ENCODE measurements around the gene TRDMT1.

The TRDMT1 gene

DNA sequence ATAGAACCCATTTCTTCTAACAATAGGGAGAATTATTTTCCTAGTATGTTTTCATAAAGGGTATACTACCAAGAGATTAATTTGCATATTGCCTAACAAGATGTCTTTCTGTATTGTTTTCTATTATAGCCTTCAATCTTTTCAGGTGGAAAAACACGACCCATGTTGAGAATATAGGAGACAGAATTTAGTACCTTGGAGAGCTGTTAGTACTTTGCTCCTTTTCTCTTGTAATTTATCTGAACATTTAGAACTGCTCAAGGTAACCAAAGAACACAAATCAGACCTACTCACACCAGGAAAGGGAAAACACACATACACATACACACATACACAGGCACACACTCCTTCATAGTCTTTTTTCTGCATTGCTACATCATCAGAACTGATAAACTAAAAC lies 7.8 kb upstream of the TRDMT1 start:
- no peak for DNase-seq (ENCODE audit: low read depth)

DNA sequence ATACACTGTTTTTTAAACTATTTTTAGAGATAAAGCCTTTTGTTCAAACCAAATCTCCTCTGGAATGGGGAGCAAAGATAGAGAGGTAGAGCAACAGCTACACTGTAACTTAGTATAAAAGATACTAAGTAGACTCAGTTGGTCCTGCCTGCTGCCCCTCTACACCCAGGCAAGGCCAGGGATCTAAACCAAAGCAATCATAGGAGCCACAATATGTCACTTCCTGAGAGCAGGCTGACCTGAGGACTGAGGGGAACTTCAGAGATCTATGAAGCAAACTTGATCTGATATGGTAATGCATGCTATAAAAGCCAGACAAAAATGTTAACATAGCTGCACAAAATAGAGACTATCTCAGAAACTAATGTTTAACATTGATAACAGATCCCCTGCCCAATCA lies 7.0 kb upstream of the TRDMT1 start:
- no peak for DNase-seq (ENCODE audit: low read depth)

DNA sequence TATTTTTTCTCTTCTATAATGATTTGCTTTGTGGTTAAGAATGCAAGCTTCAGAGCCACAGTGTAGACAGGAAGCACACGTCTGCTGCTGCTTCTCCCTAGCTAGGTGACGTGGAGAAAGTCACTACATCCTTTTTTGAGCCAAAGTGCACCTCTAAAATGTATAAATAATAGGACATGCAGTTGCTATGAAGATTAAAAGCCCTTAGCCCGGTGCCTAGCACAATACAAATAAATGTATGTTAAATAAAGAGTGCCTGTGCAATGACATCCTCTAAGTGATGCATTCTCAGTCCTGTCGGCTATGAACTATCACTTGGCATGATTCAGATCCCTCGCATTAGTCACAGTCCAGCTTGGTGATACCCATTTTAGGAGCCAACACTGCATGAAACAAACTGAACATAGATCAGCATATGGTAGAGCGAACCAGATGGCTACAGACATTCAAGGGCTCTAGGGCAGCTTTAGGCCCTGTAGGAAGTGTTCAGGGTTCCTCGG lies 4.8 kb upstream of the TRDMT1 start:
- DNase-seq (ENCODE audit: low read depth): no peak

DNA sequence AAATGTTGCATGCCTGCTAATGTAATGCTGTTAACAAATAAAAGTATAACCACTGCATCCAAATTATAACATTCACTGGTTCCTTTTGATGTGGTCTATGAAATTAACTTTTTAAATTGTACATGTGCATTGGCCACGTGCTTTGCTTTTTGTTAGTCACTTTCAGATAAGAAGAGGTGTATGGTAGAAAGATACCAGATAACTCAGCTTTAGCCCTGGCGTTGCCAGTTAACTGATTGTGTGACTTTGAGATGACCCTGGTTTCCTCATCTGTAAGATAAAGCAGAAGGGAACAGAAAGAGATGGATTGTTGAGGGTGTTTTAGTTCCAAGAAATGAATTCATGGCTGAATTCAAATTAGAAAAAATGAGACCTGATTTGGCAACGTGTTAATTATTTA lies 1.9 kb upstream of the TRDMT1 start:
- DNase-seq (ENCODE audit: low read depth): no peak

DNA sequence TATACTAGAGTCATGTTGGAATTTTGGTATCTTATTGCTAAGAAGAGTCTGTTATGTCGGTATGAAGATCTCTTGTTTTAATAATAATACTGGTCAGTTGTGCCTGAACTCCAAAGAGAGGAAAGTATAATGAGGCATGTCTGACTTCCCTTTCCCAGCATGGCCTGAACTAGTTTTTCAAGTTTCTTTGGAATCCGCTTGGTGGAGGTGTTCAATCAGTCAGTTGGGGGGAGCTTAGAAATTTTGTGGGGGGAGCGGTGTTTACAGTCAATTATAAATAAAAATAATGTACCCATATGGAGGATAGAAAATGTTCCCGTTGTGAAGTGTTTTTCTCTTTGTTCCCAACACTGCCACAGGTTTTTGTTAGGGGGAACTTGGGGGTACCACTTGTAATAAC lies 1.5 kb upstream of the TRDMT1 start:
- DNase-seq (ENCODE audit: low read depth): no peak

DNA sequence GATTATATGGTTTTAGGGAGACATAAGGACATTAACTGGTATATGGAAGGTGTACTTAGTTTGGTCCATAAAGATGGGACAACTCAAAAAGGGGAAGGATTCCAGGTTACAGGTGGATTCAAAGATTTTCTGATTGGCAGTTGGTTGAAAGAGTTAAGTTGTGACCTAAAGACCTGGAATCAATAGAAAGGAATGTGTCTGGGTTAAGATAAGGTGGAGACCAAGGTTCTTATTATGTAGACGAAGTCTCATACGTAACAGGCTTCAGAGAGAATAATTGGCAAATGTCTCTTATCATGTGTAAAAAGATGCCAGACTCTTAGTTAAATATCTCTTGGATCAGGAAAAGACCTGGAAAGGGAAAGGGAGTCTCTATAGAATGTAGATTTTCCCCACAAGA lies 1.0 kb upstream of the TRDMT1 start:
- DNase-seq (ENCODE audit: low read depth): no peak

DNA sequence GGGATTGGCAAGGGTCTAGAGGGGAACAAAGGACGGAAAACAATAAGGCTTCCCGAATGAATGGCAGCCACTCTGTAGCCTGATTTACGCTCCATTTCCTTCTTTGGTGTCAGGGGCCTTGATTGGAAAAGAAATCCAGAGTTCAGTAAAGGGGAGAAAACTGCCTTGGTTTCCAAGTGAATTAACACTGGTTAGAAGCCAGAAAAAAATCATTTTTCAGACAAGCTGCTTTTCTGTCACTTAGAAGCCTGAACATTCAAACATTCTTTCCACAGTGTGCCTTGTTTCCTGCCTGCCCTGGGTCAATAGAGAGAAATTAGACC lies 283 bp upstream of the TRDMT1 start:
- DNase-seq (ENCODE audit: low read depth): no peak

DNA sequence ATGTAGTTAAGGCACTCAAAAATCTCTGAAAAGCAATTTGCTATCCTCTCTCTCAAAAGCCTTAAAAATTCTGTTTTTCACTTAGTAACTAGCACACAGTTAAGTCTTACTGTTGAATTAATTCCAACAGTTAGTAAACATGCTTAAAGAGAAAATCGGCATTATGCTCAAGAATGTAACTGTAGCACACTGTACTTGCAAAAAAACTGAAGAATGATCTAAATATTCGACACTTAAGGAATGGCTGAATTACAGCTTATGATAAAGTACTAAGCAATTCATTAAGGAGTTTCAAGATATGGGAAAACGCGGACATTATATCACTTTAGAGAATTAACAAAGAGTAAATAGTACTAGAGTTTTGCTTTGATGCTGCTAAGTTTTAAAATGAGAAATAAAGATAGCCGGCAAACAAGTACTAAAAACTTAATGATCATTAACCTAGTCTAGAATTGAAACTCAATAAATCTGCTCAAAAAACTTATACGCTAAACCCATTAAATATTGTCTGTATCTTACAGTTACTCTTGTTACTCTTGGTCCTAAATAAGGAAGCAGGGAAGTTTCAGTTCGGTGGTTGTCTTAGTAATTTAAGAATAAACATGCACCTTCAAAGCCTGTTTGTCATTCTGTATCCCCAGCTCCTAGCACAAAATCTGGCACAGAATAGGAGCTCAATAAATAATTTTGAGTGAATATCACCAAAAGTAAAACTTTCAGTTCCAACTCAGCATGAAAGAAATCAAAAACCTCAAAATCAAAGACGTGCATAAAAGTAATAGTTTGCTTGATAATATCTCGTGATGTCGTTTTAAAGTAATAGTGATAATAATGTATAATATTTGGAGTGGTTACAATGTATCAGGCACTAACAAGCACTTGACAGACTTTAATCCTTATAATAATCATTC lies 1.2 kb downstream of the TRDMT1 start:
- no peak for DNase-seq (ENCODE audit: low read depth)

DNA sequence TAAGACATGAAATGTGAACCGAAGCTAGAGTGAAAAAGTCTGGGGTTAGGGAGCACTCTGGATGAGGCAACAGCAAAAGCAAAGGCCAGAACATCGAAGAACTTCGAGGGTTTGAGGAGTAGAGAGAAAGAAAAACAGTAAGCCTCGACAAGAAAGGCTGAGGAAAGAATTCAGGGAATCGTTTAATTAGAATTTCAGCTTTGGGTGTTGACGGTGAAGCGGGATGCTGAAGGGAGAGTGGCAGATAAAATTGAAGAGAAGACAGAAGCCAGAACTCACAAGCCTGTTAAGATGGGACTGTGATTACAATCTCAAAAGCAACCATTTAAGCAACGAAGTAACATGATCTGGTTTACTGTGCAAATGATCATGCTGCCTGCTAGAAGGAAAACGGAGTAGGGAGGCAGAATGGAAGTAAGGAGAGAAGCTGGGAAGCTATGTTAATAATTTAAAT lies 2.1 kb downstream of the TRDMT1 start:
- DNase-seq (ENCODE audit: low read depth): no peak

DNA sequence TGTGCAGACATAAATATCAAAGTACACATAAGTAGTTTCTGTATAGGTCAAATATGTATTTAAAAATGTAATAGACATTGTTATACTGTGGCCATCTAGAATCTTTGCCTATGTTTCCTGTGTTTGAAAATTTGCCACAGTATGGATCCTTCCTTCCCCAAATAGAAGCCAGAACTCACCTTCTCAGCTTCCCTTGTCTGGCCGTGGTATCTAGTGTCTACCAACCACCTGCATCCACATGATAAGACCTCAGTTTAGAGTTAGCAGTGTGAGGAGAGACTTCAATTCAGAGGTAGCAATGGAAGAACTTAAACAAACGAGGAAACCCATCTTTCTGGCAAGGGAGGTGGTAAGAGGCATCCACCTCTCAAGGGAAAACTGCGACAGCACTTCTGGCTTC lies 4.9 kb downstream of the TRDMT1 start:
- DNase-seq (ENCODE audit: low read depth): no peak

DNA sequence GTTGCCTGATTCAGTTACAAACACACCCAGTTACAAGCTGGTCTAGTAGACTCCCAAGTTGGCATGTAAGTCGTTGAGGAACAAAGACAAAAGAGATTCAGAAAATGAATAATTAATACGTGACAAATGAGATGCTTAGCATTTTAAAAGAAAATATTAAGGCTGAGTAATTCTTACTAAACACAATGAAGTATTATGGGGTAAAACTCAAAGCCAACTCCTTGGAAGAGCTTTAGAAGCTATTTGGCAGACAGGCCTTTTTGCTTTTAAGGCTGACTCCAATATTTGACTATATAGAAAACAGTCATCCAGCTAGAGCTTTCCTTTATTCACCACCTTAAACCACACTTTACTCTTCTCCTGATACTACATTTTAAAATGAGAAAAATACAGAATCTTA lies 5.4 kb downstream of the TRDMT1 start:
- no peak for DNase-seq (ENCODE audit: low read depth)

DNA sequence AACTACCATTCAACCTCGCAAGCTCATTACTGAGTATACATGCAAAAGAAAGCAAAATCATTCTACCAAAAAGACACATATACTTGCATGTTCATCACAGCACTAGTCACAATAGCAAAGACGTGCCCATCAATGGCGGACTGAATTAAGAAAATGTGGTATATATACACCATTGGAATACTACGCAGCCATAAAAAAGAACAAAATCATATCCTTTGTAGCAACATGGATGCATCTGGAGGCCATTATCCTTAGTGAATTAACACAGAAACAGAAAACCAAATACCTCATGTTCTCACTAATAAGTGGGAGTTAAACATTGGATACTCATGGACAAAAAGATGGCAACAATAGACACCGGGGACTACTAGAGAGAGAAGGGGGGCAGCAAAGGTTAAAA lies 6.4 kb downstream of the TRDMT1 start:
- DNase-seq (ENCODE audit: low read depth): no peak

DNA sequence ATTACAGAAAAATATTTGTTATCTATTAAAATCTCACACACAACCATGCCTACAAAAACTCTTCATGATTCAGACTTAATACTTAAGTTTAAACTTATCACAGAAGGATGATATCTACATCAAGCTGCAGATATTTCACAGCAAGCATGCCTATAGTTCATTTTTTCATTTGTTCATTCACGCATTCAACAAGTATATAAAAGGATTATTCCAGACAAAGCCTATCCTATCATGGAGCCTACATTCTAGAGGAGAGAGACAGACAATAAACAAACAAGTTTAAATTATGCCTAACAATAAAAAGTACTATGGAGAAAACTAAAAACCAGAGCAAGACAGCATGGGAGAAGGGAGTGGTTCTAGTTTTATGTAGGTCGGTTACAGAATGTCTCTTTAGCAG lies 10.9 kb downstream of the TRDMT1 start:
- DNase-seq (ENCODE audit: low read depth): no peak

DNA sequence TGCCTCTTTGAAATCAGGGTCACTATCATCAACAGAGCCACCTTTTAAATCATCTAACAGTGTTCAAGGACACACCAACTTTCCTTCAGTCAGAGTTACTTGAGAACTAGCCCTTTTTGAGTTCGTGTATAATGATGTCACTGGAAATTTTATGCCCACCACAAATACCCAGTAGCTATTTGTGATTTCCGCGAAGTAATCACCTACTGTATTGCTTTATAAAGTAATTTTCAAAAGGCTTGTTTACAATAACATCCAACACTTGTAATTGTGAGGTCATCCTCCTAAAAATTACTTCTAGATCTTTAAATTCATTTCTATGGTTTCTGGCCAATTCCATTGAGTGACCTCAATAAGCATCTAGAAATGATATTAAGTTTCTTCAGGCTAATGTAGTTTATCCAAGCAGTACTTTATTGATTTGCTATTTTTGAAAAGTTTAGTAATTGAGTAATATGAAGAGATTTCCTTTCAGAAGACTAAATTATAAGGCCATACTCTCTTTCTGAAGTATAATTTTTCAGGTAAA lies 12.8 kb downstream of the TRDMT1 start:
- no peak for DNase-seq (ENCODE audit: low read depth)

DNA sequence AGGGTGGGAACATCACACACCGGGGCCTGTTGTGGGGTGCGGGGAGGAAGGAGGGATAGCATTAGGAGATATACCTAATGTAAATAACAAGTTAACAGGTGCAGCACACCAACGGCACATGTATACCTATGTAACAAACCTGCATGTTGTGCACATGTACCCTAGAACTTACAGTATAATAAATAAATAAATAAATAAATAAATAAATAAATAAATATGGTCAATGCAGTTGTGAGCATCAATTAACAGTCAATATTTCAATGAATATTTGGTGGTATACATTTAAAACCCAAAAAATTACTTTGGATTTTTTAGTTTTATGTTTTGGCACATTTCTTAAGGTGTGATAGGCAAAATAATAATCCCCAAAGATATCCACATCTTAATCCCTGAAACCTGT lies 15.6 kb downstream of the TRDMT1 start:
- DNase-seq (ENCODE audit: low read depth): no peak

DNA sequence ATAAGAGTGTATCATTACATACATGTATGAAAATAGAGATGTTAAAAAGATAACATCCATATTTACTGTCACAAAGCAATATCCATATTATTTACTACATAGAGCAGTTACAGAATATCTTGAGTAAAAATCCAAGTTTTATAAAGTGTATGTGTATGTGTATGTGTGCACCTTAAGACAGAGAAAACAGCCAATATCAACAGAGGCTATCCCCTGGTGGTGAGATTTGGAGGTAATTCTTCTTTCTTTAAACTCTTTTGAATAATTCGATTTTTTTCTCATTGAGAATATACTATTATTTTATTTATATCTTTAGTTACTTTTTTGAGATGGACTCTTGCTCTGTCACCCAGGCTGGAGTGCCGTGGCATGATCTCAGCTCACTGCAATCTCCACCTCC lies 18.4 kb downstream of the TRDMT1 start:
- no peak for DNase-seq (ENCODE audit: low read depth)

DNA sequence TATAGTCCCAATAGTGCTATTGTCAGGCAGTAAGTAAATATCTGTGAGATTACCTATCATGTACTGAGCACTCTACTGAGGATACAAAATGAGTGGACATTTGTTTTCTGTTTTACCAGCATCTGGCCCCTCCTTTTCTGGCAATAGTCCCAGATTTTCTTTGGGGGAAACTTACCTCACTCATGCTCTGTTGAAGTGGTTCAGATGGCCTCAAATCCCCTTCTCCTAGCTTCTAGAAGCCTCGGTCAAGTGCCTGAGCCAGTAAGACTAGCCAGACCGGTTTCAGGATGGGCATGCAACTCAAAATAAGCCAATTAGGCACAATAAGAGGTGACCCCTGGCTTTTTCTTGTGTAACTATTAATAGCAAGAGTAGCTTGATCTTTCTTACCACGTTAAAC lies 19.7 kb downstream of the TRDMT1 start:
- DNase-seq (ENCODE audit: low read depth): no peak

DNA sequence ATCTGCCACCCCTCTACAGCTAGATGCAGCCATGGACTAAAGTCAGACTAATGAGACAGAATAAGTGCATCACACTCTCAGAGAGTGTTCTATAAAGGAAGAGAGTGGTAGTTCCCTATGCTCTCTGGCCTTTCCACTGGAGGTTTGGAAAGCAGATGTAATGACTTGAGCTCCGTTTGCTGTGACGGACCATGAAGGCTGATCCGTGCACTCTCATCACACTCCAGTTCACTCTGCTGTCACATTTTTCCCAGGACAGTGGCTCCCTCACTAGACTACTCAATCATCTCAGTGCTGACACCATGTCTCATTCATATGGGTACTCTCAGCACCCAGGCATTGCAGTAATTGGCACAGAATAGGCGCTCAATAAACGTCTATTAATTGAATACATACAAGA lies 20.4 kb downstream of the TRDMT1 start:
- DNase-seq (ENCODE audit: low read depth): no peak

DNA sequence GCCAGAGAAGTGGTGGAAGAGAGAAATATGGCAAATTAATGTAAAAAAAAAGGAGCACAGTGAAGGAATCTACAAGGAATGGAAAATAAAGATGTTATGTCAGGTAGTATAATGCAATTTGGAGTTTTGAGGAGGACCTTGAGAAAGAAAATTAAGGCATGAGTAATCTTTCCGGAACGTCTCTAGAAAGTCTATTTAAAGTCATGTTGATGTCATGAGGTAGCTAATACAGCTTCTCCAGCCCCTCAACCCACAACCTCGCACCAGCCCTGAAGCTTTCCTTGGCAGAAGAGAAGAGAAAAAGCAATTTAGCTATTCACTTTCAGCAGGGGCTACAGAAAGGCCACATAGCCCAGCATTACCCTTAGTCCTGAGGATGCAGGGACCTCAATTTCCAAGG lies 22.5 kb downstream of the TRDMT1 start:
- DNase-seq (ENCODE audit: low read depth): no peak

DNA sequence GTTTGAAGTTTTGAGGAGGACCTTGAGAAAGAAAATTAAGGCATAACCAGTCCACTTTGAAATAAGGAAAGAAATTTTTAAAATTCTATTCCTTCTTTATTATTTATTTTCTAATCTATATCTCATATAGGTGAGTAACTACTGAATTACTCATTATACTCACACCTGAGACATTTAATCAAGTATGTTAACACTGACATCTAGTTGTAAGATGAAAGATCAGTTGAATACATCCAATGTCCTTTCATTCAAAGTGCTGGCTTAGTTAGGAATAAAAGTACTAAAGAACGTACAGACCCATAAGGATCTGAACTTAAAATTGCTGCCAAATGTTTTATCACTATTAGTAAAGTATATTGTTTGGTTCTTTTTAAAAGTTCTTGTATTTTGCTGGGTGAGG lies 23.5 kb downstream of the TRDMT1 start:
- no peak for DNase-seq (ENCODE audit: low read depth)

DNA sequence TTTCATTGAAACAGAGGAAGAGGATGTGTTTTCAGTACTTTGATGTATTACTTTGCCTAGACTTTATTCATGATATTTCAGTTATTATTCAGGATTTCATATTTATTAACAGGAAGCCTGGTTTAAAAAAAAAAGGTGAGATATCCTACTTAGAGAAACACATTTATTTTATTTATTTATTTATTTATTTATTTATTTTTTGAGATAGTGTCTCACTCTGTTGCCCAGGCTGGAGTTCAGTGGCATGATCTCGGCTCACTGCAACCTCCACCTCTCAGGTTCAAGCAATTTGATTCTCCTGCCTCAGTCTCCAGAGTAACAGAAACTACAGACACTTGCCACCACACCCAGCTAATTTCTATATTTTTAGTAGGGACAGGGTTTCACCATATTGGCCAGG lies 24.5 kb downstream of the TRDMT1 start:
- DNase-seq (ENCODE audit: low read depth): no peak

DNA sequence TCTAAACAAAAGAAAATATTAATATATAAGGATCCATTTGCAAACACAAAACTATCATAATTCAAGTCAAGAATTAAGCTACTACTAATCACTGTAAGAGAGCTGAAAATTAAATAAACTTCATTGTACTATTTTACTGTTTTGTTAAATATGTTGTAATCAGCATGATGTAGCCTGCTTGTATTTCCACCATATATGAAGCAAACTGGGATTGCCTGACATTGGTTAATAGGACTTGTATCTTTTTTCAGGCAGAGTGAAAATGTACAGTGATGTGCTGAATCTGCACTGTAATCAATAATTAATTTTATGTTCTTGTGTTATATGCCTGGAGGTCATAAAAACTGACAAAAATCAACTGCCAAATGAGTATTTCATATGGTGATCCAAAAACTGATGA lies 25.4 kb downstream of the TRDMT1 start:
- DNase-seq (ENCODE audit: low read depth): no peak

DNA sequence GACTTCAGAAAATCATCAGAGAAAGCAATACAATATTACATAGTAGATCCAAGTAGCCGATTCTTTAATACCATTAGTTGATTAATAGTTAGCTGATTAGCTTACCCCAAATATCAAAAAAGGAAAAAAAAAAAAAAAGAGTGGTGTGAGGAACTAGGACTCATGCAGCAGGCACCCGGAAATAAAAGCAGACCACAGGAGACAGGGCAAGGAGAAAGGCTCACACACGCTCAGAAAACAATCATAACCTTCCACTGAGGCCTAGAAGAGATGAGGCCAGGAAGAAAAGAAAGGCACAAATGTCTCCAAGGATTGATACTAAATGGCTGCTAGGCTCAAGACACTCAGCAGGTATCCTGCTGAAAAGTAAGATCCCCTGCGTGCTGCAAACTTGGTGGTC lies 25.9 kb downstream of the TRDMT1 start:
- DNase-seq (ENCODE audit: low read depth): no peak

DNA sequence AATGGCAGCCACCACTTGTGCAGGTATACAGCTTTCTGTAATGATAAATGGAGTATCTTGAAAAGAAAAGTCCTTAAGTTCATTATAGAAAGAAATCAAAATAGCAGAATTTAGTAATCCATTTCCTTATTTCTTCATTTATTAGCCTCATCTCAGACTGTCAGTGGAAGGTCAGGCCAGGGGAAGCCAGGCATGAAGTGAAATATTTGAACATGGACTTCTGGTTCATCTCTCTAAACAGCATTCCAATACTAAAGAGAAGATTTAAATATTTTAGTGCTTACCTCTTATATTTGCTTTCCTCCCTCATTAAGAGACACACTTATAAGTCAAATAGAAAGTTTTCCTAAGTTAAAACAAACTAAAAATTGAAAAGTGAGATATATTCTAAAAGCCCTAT lies 26.8 kb downstream of the TRDMT1 start:
- no peak for DNase-seq (ENCODE audit: low read depth)

Data from HS-27A (cell line).